Smooth muscle cell (in vitro differentiated cells): ENCODE results near the gene MICAL2. TPM values are rescaled to one million over a fixed set of nuclear protein-coding genes. Genes with fewer than 3 reads are reported as not detected.

Source experiments
- DNase-seq: peaks from one replicate; lab custom pipeline; 2025; ENCODE audit not compliant: unreplicated experiment; lab: John Stamatoyannopoulos, UW
- H2AFZ ChIP-seq: fragments of 200-600 bp; sonication (generic); 2 replicates; pipeline ENCODE4 v1.6.0; 2016; ENCODE audit warnings: antibody characterized with exemption, low read depth, mild to moderate bottlenecking
- H3F3A ChIP-seq: fragments of 200-600 bp; sonication (generic); 2 replicates; pipeline ENCODE4 v1.6.0; 2017; ENCODE audit warnings: antibody characterized with exemption, low read depth
- H3K27ac ChIP-seq: fragments of 200-600 bp; sonication (generic); 2 replicates; pipeline ENCODE4 v1.5.1; 2016; ENCODE audit warnings: low read depth, mild to moderate bottlenecking
- H3K27me3 ChIP-seq: fragments of 200-600 bp; sonication (generic); 2 replicates; pipeline ENCODE4 v1.6.1; 2016; ENCODE audit warnings: low read depth, mild to moderate bottlenecking
- H3K36me3 ChIP-seq: fragments of 200-600 bp; sonication (generic); 2 replicates; pipeline ENCODE4 v1.5.1; 2016; ENCODE audit warnings: low read depth
- H3K4me1 ChIP-seq: fragments of 200-600 bp; sonication (generic); 2 replicates; pipeline ENCODE4 v1.5.1; 2016; ENCODE audit warnings: low read depth
- H3K4me2 ChIP-seq: fragments of 200-600 bp; sonication (generic); 2 replicates; pipeline ENCODE4 v1.6.0; 2016; ENCODE audit warnings: mild to moderate bottlenecking
- H3K4me3 ChIP-seq: fragments of 200-600 bp; sonication (generic); 2 replicates; pipeline ENCODE4 v1.5.1; 2016; ENCODE audit warnings: mild to moderate bottlenecking
- H3K79me2 ChIP-seq: fragments of 200-600 bp; sonication (generic); 2 replicates; pipeline ENCODE4 v1.6.0; 2016; ENCODE audit warnings: low read depth, mild to moderate bottlenecking
- H3K9ac ChIP-seq: fragments of 200-600 bp; sonication (generic); 2 replicates; pipeline ENCODE4 v1.6.0; 2016; ENCODE audit warnings: low read depth
- H3K9me3 ChIP-seq: fragments of 200-600 bp; sonication (generic); replicated peaks from 2 replicates; pipeline ENCODE4 v1.5.1; 2016; ENCODE audit warnings: low read depth
- H4K20me1 ChIP-seq: fragments of 200-600 bp; sonication (generic); 2 replicates; pipeline ENCODE4 v1.6.0; 2016; ENCODE audit warnings: low read depth
- WGBS: methylation state at CpG from one replicate; pipeline ENCODE4 v1.1.7; 2016; ENCODE audit warnings: low lambda C conversion rate; 5-methylcytosine and 5-hydroxymethylcytosine counted together
- polyA plus RNA-seq: library from polyadenylated mRNA; unstranded; fragments of >200 nt; fragmentation: Nextera tagmentation; extraction: Ambion mirVana; gene quantifications from 2 replicates; pipeline ENCODE4 v1.2.1, GENCODE V29; 2016
- total RNA-seq: library from RNA; depleted of rRNA; stranded (reverse); fragments of >200 nt; gene quantifications from 2 replicates; pipeline ENCODE4 v1.2.3, GENCODE V29; 2014
- TF ChIP-seq, protein P1 (sequence below): fragments of 200-600 bp; sonication (generic); IDR thresholded peaks from 2 replicates; pipeline ENCODE4 v1.5.1; 2017; ENCODE audit warnings: borderline replicate concordance, mild to moderate bottlenecking, antibody characterized with exemption; ENCODE audit not compliant: insufficient read depth, poor library complexity, severe bottlenecking

MICAL2 gene
- total and polyA plus RNA-seq, 2 experiments from 2014 or later: 161 to 287 TPM

DNA sequence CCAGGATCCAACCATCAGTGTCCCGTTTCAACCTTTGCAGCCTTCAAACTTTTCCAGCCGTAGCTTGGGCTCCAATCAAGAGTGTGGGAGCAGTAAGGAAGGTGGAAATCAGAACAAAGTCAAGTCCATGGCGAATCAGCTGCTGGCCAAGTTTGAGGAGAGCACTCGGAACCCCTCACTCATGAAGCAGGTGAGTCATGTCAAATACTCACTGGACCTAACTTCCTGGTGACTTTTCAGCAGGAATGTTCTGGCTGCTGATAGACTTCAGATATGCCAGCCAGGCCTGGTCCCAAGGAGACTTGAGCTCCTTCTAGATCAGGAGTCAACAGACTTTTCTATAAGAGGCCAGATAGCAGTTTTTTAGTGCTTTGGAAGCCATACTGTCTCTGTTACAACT lies 129.0 kb downstream of the MICAL2 start:
- no peak overlapping the region for H3K4me3 ChIP-seq
- no peaks in the 10 kb centered on the region for H3K9me3 ChIP-seq
- TF ChIP-seq, protein P1, sequence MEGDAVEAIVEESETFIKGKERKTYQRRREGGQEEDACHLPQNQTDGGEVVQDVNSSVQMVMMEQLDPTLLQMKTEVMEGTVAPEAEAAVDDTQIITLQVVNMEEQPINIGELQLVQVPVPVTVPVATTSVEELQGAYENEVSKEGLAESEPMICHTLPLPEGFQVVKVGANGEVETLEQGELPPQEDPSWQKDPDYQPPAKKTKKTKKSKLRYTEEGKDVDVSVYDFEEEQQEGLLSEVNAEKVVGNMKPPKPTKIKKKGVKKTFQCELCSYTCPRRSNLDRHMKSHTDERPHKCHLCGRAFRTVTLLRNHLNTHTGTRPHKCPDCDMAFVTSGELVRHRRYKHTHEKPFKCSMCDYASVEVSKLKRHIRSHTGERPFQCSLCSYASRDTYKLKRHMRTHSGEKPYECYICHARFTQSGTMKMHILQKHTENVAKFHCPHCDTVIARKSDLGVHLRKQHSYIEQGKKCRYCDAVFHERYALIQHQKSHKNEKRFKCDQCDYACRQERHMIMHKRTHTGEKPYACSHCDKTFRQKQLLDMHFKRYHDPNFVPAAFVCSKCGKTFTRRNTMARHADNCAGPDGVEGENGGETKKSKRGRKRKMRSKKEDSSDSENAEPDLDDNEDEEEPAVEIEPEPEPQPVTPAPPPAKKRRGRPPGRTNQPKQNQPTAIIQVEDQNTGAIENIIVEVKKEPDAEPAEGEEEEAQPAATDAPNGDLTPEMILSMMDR: no peak
- H3K27ac ChIP-seq: peak overlapping the region; percentile 99
- H3K9ac ChIP-seq: no peak overlapping the region
- H3K4me1 ChIP-seq: no peaks in the 10 kb centered on the region
- H3K79me2 ChIP-seq: no peaks in the 10 kb centered on the region
- H3F3A ChIP-seq: no peaks in the 10 kb centered on the region
- no peak overlapping the region for H2AFZ ChIP-seq
- WGBS: 94% methylated on average over 4 of the region's 4 CpGs
- no peak for DNase-seq
- peaks cover 6% of the 10 kb centered on the region for H3K36me3 ChIP-seq
- H4K20me1 ChIP-seq: no peaks in the 10 kb centered on the region
- no peaks in the 10 kb centered on the region for H3K27me3 ChIP-seq
- H3K4me2 ChIP-seq: no peak overlapping the region

DNA sequence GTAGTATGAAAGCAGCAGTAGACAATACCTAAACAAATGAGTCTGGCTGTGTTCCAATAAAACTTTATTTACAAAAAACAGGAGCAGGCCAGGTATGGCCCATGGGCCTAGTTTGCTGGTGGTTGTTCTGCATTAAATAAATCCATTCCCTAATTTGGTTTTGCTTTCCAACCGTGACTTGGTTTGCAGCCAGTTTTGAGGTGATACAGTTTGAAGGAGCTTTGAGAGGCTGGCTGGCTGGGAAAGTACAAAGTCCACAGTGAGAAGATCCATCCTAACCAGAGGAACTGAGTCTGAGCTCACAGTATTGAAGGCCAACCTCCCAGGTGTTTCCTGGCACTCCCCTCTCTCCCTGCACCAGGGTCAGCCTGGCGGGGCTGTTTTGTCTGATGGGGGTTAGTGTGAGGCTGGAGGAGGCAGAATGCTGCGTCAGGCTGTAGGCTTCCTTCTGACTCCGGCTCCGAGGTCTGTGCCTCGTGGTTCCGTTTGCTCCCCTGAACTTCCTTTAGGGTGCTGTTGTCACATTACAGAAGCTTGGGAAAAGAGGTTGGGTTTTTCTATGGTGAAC lies 129.5 kb downstream of the MICAL2 start:
- Histone ChIP-seq H3K79me2 (no peaks in the 10 kb centered on the region), H3F3A (no peaks in the 10 kb centered on the region), H3K9me3 (no peaks in the 10 kb centered on the region), H4K20me1 (no peaks in the 10 kb centered on the region), H3K36me3 (peaks cover 6% of the 10 kb centered on the region), H3K4me2 (no peak overlapping the region), H3K4me3 (no peak overlapping the region), H2AFZ (no peak overlapping the region), H3K27me3 (no peaks in the 10 kb centered on the region), H3K4me1 (no peaks in the 10 kb centered on the region), H3K9ac (no peak overlapping the region), H3K27ac (peak overlapping the region; percentile 99)
- no peak for DNase-seq
- WGBS: 95% methylated on average over 7 of the region's 7 CpGs
- TF ChIP-seq, protein P1: no peak

DNA sequence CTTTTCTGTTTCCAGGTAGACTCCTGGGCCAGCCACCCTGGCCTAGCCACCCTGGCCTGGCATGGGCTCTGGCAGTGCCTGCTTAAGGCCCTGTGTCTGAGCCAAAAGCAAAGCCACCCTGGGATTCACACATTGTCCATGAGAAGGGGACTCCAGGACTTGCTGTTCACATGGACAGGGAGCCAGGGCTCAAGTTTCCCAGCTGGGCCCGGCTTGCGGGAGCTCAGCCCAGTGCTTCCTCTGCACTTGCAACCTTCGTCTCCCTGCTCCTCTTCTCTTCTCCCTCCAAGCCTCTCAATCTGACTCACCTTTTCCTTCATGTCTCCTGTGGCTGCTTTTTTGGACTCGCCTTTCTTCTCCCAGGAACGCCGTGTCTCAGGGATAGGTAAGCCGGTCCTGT lies 130.3 kb downstream of the MICAL2 start:
- Histone ChIP-seq H3K27ac (no peak overlapping the region), H2AFZ (no peak overlapping the region), H3K9me3 (no peaks in the 10 kb centered on the region), H3K79me2 (no peaks in the 10 kb centered on the region), H3K4me2 (no peak overlapping the region), H3K4me1 (no peaks in the 10 kb centered on the region), H3F3A (no peaks in the 10 kb centered on the region), H3K36me3 (peaks cover 6% of the 10 kb centered on the region), H3K27me3 (no peaks in the 10 kb centered on the region), H3K4me3 (no peak overlapping the region), H4K20me1 (no peaks in the 10 kb centered on the region), H3K9ac (no peak overlapping the region)
- no peak for DNase-seq
- TF ChIP-seq, protein P1: no peak
- 98% methylated on average over 7 of the region's 7 CpGs for WGBS

DNA sequence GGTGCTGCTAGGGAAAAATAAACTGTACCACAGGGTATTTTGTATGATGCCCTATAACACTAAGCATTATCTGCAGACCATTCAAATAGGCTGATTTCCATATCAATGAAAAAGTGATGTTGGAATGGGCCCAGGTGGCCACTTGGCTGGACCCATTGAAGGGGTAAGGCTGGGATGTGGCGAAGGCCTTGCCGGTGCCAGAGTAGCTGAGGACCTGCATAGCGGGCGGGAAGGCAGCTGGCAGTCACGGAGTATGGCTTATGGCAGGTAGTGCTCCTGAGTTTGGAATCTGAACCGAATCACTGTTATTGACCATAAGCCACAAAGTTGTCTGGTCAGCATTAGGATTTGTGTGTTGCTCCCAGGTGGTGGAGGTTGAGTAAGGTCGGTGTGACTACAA lies 131.0 kb downstream of the MICAL2 start:
- TF ChIP-seq, protein P1: no peak
- DNase-seq: no peak
- no peak overlapping the region for H3K27ac ChIP-seq
- peaks cover 6% of the 10 kb centered on the region for H3K36me3 ChIP-seq
- H3K9ac ChIP-seq: no peak overlapping the region
- no peaks in the 10 kb centered on the region for H3K27me3 ChIP-seq
- H3K4me3 ChIP-seq: no peak overlapping the region
- whole genome bisulfite sequencing: 96% methylated on average over 7 of the region's 7 CpGs
- no peaks in the 10 kb centered on the region for H3K9me3 ChIP-seq
- H3K4me1 ChIP-seq: no peaks in the 10 kb centered on the region
- H3K79me2 ChIP-seq: no peaks in the 10 kb centered on the region
- H2AFZ ChIP-seq: no peak overlapping the region
- H3F3A ChIP-seq: no peaks in the 10 kb centered on the region
- H3K4me2 ChIP-seq: no peak overlapping the region
- no peaks in the 10 kb centered on the region for H4K20me1 ChIP-seq
